Nephron (organoid): Measurements from ENCODE around the gene VPS39.
"Not testable (repeated sequence)": the region's sequence is repeated elsewhere in the genome, so short reads cannot be mapped to it uniquely, and the experiment has no call there.

Experiments used
- H3K27ac Mint-ChIP-seq, 3 experiments: 2 replicates each; pipeline ENCODE4 v1.8.0; 2020; ENCODE audit warnings: mixed read lengths in 3 of 3, mild to moderate bottlenecking in 2 of 3, moderate library complexity in 1 of 3
- H3K27me3 Mint-ChIP-seq: 2 replicates; pipeline ENCODE4 v1.8.0; 2021; ENCODE audit warnings: low read depth, mild to moderate bottlenecking, moderate library complexity, mixed read lengths
- H3K36me3 Mint-ChIP-seq: 2 replicates; pipeline ENCODE4 v1.8.0; 2020; ENCODE audit warnings: low read depth, mixed read lengths
- H3K4me1 Mint-ChIP-seq: 2 replicates; pipeline ENCODE4 v1.8.0; 2020; ENCODE audit warnings: mixed read lengths
- H3K4me3 Mint-ChIP-seq, 3 experiments: 2 replicates each; pipeline ENCODE4 v1.8.0; 2020; ENCODE audit warnings: mild to moderate bottlenecking in 3 of 3, mixed read lengths in 3 of 3, moderate library complexity in 2 of 3
- H3K9me3 Mint-ChIP-seq: 2 replicates; pipeline ENCODE4 v1.8.0; 2020; ENCODE audit warnings: mixed read lengths
- TF ChIP-seq, protein P1 (sequence below), 3 experiments: fragments of 200-600 bp; sonication (generic); IDR thresholded peaks; one replicate each; pipeline ENCODE4 v1.5.0; 2021; ENCODE audit warnings: antibody characterized with exemption in 3 of 3; ENCODE audit not compliant: unreplicated experiment in 3 of 3

VPS39 gene

DNA sequence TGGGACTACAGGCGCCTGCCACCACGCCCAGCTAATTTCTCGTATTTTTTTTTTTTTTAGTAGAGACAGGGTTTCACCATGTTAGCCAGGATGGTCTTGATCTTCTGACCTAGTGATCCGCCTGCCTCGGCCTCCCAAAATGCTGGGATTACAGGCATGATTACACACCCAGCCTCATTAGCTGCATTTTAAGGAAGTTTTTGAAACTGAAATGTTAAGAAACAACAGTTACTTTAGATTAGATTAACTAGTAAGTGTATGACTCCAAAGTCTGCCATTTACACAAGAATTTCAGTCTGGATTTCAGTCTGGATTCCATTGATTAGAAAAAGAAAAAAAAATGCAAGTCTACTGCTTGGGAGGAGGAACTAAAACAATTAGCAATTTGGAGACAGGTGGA is 24.5 kb upstream of the VPS39 start:
- Mint-ChIP-seq H3K27ac (no peak overlapping the region), H3K4me3 (no peak overlapping the region), H3K9me3 (no peaks in the 10 kb centered on the region), H3K36me3 (peaks cover 66% of the 10 kb centered on the region), H3K27me3 (no peaks in the 10 kb centered on the region), H3K4me1 (no peaks in the 10 kb centered on the region)
- TF ChIP-seq, protein P1, sequence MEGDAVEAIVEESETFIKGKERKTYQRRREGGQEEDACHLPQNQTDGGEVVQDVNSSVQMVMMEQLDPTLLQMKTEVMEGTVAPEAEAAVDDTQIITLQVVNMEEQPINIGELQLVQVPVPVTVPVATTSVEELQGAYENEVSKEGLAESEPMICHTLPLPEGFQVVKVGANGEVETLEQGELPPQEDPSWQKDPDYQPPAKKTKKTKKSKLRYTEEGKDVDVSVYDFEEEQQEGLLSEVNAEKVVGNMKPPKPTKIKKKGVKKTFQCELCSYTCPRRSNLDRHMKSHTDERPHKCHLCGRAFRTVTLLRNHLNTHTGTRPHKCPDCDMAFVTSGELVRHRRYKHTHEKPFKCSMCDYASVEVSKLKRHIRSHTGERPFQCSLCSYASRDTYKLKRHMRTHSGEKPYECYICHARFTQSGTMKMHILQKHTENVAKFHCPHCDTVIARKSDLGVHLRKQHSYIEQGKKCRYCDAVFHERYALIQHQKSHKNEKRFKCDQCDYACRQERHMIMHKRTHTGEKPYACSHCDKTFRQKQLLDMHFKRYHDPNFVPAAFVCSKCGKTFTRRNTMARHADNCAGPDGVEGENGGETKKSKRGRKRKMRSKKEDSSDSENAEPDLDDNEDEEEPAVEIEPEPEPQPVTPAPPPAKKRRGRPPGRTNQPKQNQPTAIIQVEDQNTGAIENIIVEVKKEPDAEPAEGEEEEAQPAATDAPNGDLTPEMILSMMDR (IDR thresholded peaks at IDR 0.05; ENCODE audit: unreplicated experiment in 3 of 3): no peak

GRCh38 chr15:42231088-42231487 is 23.0 kb upstream of the VPS39 start:
- Mint-ChIP-seq H3K27ac (no peak overlapping the region), H3K36me3 (peaks cover 62% of the 10 kb centered on the region), H3K27me3 (no peaks in the 10 kb centered on the region), H3K4me3 (no peak overlapping the region), H3K4me1 (no peaks in the 10 kb centered on the region), H3K9me3 (no peaks in the 10 kb centered on the region)
- TF ChIP-seq, protein P1 (IDR thresholded peaks at IDR 0.05; ENCODE audit: unreplicated experiment in 3 of 3): no peak

- H3K4me1 Mint-ChIP-seq, H3K9me3 Mint-ChIP-seq, H3K27ac Mint-ChIP-seq, H3K27me3 Mint-ChIP-seq, H3K4me3 Mint-ChIP-seq: not testable (repeated sequence)
- H3K36me3 Mint-ChIP-seq: peaks cover 63% of the 10 kb centered on the region
Observed at GRCh38 chr15:42228981-42229380, 20.9 kb upstream of the VPS39 start.

- Mint-ChIP-seq H3K4me3 (no peak overlapping the region), H3K4me1 (no peaks in the 10 kb centered on the region), H3K9me3 (no peaks in the 10 kb centered on the region), H3K36me3 (peaks cover 69% of the 10 kb centered on the region), H3K27me3 (no peaks in the 10 kb centered on the region), H3K27ac (no peak overlapping the region)
- TF ChIP-seq, protein P1 (IDR thresholded peaks at IDR 0.05; ENCODE audit: unreplicated experiment in 3 of 3): no peak
Observed at GRCh38 chr15:42228036-42228435, 19.9 kb upstream of the VPS39 start.

- Mint-ChIP-seq H3K9me3 (no peaks in the 10 kb centered on the region), H3K36me3 (peaks cover 69% of the 10 kb centered on the region), H3K27ac (no peak overlapping the region), H3K4me3 (no peak overlapping the region), H3K4me1 (no peaks in the 10 kb centered on the region), H3K27me3 (no peaks in the 10 kb centered on the region)
- TF ChIP-seq, protein P1 (IDR thresholded peaks at IDR 0.05; ENCODE audit: unreplicated experiment in 3 of 3): no peak
Observed at GRCh38 chr15:42226648-42227047, 18.5 kb upstream of the VPS39 start.

- no peaks in the 10 kb centered on the region for H3K9me3 Mint-ChIP-seq
- no peaks in the 10 kb centered on the region for H3K4me1 Mint-ChIP-seq
- no peak overlapping the region for H3K4me3 Mint-ChIP-seq
- no peak overlapping the region for H3K27ac Mint-ChIP-seq
- H3K36me3 Mint-ChIP-seq: peaks cover 76% of the 10 kb centered on the region
- H3K27me3 Mint-ChIP-seq: no peaks in the 10 kb centered on the region
- TF ChIP-seq, protein P1 (IDR thresholded peaks at IDR 0.05; ENCODE audit: unreplicated experiment in 3 of 3): no peak
Observed at GRCh38 chr15:42220216-42220615, 12.1 kb upstream of the VPS39 start.
